H1 (cell line): ENCODE results near the gene RAPGEF5. TPM values are rescaled to one million over a fixed set of nuclear protein-coding genes. Genes with fewer than 3 reads are reported as not detected.

Experiments used
- ASH2L ChIP-seq: fragments of 200-600, 300-600 bp; sonication (generic); IDR thresholded peaks from one replicate; pipeline ENCODE4 v1.7.1; 2017; ENCODE audit warnings: low read length
- CBX5 ChIP-seq: fragments of 300-800, 300-1000 bp; sonication (generic); IDR thresholded peaks from 2 replicates; pipeline ENCODE4 v1.7.1; 2016; ENCODE audit warnings: antibody characterized with exemption, low read length, low read depth
- CHD2 ChIP-seq: IDR thresholded peaks from 2 replicates; pipeline ENCODE4 v1.6.1; 2012; ENCODE audit warnings: low read length, improper control_type of control experiment
- CHD7 ChIP-seq: fragments of 300-600 bp; sonication (generic); IDR thresholded peaks from 2 replicates; pipeline ENCODE4 v1.7.1; 2012; ENCODE audit warnings: low read length, moderate library complexity, mild to moderate bottlenecking, inconsistent platforms; ENCODE audit not compliant: insufficient replicate concordance
- SIN3A ChIP-seq, 2 experiments: IDR thresholded peaks in 1 of 2; conservative IDR thresholded peaks in 1 of 2; 2 replicates each; pipeline ENCODE4 v1.6.1; 2011 to 2012; ENCODE audit warnings: low read length in 2 of 2, improper control_type of control experiment in 1 of 2, low read depth in 1 of 2, mild to moderate bottlenecking in 1 of 2
- SIX5 ChIP-seq: IDR thresholded peaks from 2 replicates; pipeline ENCODE4 v1.6.1; 2011; ENCODE audit warnings: mild to moderate bottlenecking, low read depth, low read length
- TBP ChIP-seq: IDR thresholded peaks from 2 replicates; pipeline ENCODE4 v1.6.1; 2011; ENCODE audit warnings: low read depth, low read length, improper control_type of control experiment
- polyA plus RNA-seq, 7 experiments: library from polyadenylated mRNA; depleted of rRNA in 3 of 7; stranded (reverse) in 5 of 7; unstranded in 2 of 7; fragments of >200 nt in 5 of 7; fragments of 200-250 nt in 2 of 7; gene quantifications; 1 replicate in 5 of 7; 2 replicates in 1 of 7; 4 replicates in 1 of 7; pipeline versions ENCODE4 v1.2.1 to v1.2.3, GENCODE V29; 2011 to 2013; ENCODE audit warnings: missing spikeins in 2 of 7, mixed read lengths in 2 of 7
- total RNA-seq: library from RNA; stranded (reverse); fragmentation: NEBNext Ultra II Directional; extraction: Animal tissue kit (Norgen Biotek cat#: 25700); gene quantifications from 2 replicates; pipeline ENCODE4 v1.2.1, GENCODE V29; 2021
- TF ChIP-seq, protein P1 (sequence below): IDR thresholded peaks from 2 replicates; pipeline ENCODE4 v1.6.1; 2011; ENCODE audit warnings: low read depth, mild to moderate bottlenecking, low read length; ENCODE audit not compliant: insufficient read depth
- TF ChIP-seq, protein P2 (sequence below), 3 experiments: IDR thresholded peaks; 1 replicate in 2 of 3; 2 replicates in 1 of 3; pipeline versions ENCODE4 v1.5.1 to v1.6.1; 2011; ENCODE audit warnings: low read length in 3 of 3, mild to moderate bottlenecking in 3 of 3, inconsistent platforms in 2 of 3, low read depth in 1 of 3, moderate library complexity in 1 of 3; ENCODE audit not compliant: insufficient read depth in 1 of 3; ENCODE audit errors: control extremely low read depth in 1 of 3

Gene RAPGEF5
- total and polyA plus RNA-seq, 2 of the 8 experiments (the other 6 are each of a cell fraction or from before 2014, with no cell fraction given), result 4.4 to 22.9 TPM

DNA sequence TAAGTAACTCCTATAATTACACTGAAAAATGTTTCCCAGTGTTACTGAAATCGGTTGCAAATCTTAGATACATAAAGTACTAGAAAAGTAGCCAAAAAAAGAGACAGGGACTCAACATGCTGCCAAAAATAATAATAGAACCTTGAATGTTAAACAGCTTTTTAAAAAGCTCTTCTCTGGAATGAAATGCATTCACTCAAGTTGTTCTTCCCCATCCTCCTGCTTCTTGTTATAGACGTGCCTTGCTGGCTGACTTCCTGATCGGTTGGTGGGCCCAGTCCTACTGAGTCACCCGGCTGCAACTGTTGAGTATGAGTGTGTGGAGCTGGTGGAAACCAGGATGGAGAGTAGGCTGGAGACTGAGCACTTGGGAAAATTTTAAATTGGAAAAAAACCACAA, 30.6 kb upstream of the RAPGEF5 start (continued):
- TF ChIP-seq CHD7, result no peak
- no peak for TF ChIP-seq ASH2L
- TF ChIP-seq CBX5, result no peak
- TF ChIP-seq, protein P1, sequence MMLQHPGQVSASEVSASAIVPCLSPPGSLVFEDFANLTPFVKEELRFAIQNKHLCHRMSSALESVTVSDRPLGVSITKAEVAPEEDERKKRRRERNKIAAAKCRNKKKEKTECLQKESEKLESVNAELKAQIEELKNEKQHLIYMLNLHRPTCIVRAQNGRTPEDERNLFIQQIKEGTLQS, result no peak
- TF ChIP-seq, protein P2, sequence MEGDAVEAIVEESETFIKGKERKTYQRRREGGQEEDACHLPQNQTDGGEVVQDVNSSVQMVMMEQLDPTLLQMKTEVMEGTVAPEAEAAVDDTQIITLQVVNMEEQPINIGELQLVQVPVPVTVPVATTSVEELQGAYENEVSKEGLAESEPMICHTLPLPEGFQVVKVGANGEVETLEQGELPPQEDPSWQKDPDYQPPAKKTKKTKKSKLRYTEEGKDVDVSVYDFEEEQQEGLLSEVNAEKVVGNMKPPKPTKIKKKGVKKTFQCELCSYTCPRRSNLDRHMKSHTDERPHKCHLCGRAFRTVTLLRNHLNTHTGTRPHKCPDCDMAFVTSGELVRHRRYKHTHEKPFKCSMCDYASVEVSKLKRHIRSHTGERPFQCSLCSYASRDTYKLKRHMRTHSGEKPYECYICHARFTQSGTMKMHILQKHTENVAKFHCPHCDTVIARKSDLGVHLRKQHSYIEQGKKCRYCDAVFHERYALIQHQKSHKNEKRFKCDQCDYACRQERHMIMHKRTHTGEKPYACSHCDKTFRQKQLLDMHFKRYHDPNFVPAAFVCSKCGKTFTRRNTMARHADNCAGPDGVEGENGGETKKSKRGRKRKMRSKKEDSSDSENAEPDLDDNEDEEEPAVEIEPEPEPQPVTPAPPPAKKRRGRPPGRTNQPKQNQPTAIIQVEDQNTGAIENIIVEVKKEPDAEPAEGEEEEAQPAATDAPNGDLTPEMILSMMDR (IDR thresholded peaks at IDR 0.05; ENCODE audit: control extremely low read depth in 1 of 3, insufficient read depth in 1 of 3, low read depth in 1 of 3, low read length in 3 of 3), result no peak
- no peak for TF ChIP-seq SIN3A (conservative IDR thresholded peaks at IDR 0.05 in 1 of 2, IDR thresholded peaks at IDR 0.05 in 1 of 2; ENCODE audit: low read depth in 1 of 2, low read length in 2 of 2)
- no peak for TF ChIP-seq TBP
- no peak for TF ChIP-seq SIX5
- no peak for TF ChIP-seq CHD2
